Measurements from ENCODE around the gene GALNT13.

GALNT13 gene

GRCh38 chr2:153972412-153972811 is 100.7 kb downstream of the GALNT13 start:
- FAIRE-seq (no peak), DNase-seq (ENCODE audit: insufficient read length, low spot score) (no peak)

GRCh38 chr2:153986488-153987229 is 114.9 kb downstream of the GALNT13 start:
- FAIRE-seq = no peak
- TF ChIP-seq, protein P1, sequence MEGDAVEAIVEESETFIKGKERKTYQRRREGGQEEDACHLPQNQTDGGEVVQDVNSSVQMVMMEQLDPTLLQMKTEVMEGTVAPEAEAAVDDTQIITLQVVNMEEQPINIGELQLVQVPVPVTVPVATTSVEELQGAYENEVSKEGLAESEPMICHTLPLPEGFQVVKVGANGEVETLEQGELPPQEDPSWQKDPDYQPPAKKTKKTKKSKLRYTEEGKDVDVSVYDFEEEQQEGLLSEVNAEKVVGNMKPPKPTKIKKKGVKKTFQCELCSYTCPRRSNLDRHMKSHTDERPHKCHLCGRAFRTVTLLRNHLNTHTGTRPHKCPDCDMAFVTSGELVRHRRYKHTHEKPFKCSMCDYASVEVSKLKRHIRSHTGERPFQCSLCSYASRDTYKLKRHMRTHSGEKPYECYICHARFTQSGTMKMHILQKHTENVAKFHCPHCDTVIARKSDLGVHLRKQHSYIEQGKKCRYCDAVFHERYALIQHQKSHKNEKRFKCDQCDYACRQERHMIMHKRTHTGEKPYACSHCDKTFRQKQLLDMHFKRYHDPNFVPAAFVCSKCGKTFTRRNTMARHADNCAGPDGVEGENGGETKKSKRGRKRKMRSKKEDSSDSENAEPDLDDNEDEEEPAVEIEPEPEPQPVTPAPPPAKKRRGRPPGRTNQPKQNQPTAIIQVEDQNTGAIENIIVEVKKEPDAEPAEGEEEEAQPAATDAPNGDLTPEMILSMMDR (IDR thresholded peaks at IDR 0.05; ENCODE audit: insufficient read depth, missing control alignments) = no peak
- DNase-seq (ENCODE audit: insufficient read length, low spot score) = no peak

More at GRCh38 chr2:153972412-153972811, 100.7 kb downstream of the GALNT13 start:
- TF ChIP-seq, protein P1 (IDR thresholded peaks at IDR 0.05; ENCODE audit: insufficient read depth, missing control alignments) = no peak

DNA sequence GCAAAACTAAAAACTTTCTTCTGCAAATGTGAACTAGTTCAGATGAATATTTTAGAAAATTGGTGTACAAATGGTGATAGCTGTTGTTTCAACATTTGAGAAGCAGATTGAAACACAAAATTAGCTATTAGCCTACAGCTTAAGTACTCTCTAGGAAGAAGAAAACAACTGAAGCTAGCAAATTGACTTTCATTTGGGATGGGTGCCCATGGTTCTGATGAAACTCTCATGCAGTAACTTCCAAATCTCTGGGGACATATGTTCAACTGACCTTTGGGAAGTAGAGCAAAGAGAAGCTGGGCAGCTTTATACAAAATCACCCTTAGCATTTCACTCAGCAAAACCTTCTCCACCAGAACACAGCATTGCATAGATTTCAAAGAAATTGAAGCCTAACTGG is 119.0 kb downstream of the GALNT13 start:
- DNase-seq (ENCODE audit: insufficient read length, low spot score) (no peak), FAIRE-seq (no peak)
- TF ChIP-seq, protein P1 (IDR thresholded peaks at IDR 0.05; ENCODE audit: insufficient read depth, missing control alignments) = no peak

DNA sequence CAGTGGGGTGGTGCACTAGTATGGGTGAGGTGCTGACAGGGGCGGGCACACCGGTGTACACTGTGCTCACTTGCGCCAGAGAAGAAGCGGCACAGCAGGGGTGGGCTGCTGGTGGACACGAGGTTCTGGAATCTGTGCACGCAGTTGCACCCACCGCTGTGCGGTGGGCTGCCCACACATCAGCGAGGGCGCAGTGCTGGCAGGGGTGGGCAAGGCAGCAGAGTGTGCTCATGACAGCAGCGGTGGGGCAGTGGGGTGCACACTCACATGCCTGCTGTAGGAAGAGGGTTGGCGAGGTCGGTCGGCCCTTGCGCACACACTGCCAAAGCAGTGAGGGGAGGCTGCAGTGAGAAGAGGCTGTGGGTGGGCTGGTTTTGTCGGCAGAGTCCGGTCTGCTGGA is 141.8 kb downstream of the GALNT13 start:
- TF ChIP-seq, protein P1 (IDR thresholded peaks at IDR 0.05; ENCODE audit: insufficient read depth, missing control alignments) = no peak
- DNase-seq (ENCODE audit: insufficient read length, low spot score) (no peak), FAIRE-seq (no peak)

DNA sequence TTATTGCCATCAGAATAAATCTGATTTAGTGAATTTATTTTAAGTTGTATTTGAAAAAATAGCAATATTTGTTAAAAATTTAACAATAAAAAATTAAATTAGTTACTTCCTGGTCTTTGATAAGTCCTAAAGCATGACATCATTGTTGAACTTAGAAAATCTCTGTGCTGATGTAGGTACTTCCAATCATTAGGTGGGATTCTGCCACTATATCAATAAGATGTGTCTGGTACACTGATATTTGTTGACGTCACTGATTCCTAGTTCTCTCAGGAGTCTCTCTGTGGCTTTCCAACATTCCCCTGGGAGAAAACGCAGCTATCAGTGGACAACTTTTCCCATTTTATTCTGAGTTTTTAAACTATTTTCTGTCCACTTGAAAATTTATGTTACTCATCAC is 143.5 kb downstream of the GALNT13 start:
- TF ChIP-seq, protein P1 (IDR thresholded peaks at IDR 0.05; ENCODE audit: insufficient read depth, missing control alignments) = no peak
- DNase-seq (ENCODE audit: insufficient read length, low spot score) (no peak), FAIRE-seq (no peak)

DNA sequence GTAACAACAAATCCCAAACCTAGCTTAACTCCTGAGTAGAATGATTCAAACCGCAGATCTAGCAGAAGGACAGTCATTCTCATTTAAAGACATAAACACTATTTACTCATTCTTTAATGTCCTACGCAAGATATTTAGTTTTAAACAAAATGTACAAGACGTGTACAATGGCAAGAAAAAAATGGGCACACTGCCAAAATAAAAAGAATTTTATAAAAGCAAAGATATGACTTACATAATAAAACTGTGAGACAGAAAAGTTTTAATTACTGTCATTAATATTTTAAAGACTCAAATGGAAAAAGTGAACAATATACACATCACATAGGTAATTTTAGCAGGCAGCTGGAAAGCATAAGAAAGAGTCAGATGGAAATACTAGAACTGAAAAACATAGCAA is 157.8 kb downstream of the GALNT13 start:
- no peak for DNase-seq (ENCODE audit: insufficient read length, low spot score)
- TF ChIP-seq, protein P1 (IDR thresholded peaks at IDR 0.05; ENCODE audit: insufficient read depth, missing control alignments) = no peak
- no peak for FAIRE-seq

GRCh38 chr2:154032220-154032619 is 160.5 kb downstream of the GALNT13 start:
- TF ChIP-seq, protein P1 (IDR thresholded peaks at IDR 0.05; ENCODE audit: insufficient read depth, missing control alignments) = no peak
- no peak for DNase-seq (ENCODE audit: insufficient read length, low spot score)
- no peak for FAIRE-seq
